HG02938 (cell line): ENCODE data around the gene PTGFRN.
"Not testable (repeated sequence)": the region's sequence is repeated elsewhere in the genome, so short reads cannot be mapped to it uniquely, and the experiment has no call there.

Experiments used
- ATAC-seq: cut with Tn5 transposase; IDR thresholded peaks from one replicate; pipeline ENCODE4 v1.9.1; 2021; ENCODE audit warnings: mild to moderate bottlenecking, moderate library complexity; ENCODE audit not compliant: unreplicated experiment

The PTGFRN gene

DNA sequence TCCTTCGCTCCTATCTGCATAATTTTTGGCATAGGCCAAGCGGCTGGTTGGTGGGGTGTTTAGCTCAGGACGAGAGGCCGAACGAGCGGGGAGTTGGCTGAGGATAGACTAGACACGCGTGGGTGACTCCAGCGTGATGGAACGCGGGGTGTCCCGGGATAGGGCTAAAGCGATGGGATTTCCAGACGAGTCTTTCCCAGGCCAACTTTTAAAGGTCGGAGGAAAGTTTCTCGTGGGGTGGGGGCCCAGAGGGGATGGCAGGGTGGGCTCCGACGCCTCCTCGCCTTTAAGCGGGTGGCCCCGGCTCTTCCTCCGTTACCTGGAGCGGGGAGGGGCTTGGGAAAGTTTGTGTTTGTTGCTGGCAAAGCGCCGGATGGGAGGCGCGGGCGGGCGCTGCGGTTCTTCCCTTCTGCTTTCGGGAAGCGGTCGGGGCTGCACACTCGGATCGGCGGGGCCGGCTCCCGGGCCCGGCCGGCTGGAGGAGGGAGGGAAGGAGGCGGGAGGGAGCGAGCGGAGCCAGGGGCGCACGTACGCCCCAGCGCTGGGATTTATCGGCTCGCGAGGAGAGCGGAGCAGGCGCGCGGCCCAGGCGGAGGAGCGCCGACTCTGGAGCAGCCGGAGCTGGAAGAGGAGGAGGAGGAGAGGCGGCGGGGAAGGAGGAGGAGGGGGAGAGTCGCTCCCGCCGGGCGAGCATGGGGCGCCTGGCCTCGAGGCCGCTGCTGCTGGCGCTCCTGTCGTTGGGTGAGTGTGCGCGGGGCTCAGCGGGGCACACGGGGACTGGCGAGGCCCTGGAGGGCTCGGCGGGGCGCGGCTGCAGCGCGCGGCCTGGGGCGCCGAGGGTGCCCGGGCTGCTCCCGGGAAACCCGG is at the start of gene PTGFRN:
Gene PTGFRN (plus strand): TSS at position 405 of the 867 bp plus-strand sequence. CDS start 288 bp downstream, at position 693.
- no peak for ATAC-seq

- ATAC-seq: not testable (repeated sequence)
These were observed 49.5 kb upstream of the PTGFRN start for GRCh38 chr1:116860167-116860566.

DNA sequence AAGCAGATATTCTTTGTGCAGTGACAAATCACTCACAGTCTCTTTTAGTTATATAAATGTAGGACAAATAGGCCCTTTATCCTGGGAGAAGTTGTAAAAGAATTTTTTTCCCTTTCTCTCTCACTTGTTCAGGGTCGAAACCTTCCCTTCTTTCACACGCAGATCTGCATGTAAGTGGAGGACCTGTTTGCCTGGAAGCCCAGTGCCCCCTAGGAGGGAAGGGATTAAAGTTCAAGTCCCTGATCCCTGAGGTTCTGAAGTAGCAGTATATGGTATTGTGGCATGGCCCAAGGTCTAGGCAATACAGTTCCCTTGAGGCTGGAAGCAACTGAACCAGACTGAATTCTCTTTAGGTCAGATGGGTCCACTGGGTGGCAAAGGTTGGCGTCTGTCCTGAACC is 48.6 kb upstream of the PTGFRN start:
- ATAC-seq: no peak

DNA sequence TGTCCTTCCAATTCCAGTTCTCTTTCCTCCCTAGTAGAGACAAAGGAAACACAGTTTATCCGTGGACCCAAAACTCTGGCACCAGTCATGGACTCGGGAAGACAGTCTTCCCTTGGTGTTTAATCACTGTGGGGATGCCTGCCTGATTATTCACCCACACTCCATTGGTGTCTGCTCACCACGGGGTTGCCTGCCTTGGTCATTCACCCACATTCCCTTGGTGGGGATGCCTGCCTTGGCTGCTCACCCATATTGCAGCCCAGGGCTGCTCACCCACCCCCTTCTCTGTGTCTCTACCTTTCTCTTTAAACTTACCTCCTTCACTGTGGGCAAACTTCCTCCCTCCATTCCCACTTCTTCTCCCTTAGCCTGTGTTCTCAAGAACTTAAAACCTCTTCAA is 46.7 kb upstream of the PTGFRN start:
- not testable (repeated sequence) for ATAC-seq

GRCh38 chr1:116866478-116866877 is 43.2 kb upstream of the PTGFRN start:
- ATAC-seq: not testable (repeated sequence)

GRCh38 chr1:116868385-116868784 is 41.3 kb upstream of the PTGFRN start:
- ATAC-seq: no peak

DNA sequence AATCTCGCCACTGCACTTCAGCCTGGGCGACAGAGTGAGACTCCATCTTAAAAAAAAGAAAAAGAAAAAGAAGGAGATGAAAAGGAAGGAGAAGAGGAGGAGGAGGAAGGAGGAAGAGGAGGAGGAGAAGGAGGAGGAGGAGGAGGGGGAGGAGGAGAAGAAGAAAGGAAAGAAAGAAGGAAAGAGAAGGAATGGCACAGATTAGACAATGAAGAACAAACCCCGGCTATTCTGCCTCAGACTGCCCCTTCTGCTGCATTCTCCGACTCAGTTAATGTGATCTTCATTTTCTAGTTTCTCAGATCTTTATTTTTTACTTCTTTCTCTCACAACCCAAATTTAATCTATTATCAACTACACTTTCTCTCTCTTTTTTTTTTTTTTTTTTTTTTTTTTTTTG is 40.1 kb upstream of the PTGFRN start:
- ATAC-seq: no peak

DNA sequence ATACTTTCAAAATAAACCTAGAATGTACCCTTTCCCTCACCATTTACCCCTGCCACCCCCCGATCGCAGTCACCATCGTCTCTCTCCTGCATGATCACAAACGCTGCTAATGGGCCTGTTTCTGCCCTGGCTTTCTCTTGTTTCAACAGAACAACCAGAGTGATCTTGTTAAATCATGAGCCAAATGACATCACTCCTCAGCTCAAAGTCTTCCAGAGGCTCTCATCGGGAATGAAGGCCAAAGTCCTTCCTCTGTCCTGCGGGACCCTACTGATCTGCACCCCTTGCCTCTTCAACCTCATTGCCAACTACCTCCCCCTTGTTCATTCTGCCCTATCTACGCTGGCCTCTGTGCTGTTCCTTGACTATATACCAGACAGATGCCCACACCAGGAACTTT is 39.4 kb upstream of the PTGFRN start:
- no peak for ATAC-seq

DNA sequence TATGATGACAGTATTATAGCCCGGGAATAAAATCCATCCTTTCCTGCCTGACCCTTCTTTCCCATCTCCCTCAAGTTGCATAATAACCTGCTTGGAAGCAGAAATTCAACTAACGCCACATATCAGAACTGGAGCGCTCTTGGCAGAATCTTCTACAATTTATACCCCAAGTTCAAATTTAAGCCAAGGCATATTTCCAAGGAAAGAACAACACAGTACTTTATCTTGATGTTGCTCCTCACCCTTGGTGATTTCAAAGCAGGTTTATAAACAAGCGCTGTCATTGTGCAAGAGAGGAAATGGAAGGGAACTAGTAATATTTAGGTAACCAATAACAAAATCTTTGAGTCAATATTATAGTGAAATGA is 38.0 kb upstream of the PTGFRN start:
- ATAC-seq: no peak

DNA sequence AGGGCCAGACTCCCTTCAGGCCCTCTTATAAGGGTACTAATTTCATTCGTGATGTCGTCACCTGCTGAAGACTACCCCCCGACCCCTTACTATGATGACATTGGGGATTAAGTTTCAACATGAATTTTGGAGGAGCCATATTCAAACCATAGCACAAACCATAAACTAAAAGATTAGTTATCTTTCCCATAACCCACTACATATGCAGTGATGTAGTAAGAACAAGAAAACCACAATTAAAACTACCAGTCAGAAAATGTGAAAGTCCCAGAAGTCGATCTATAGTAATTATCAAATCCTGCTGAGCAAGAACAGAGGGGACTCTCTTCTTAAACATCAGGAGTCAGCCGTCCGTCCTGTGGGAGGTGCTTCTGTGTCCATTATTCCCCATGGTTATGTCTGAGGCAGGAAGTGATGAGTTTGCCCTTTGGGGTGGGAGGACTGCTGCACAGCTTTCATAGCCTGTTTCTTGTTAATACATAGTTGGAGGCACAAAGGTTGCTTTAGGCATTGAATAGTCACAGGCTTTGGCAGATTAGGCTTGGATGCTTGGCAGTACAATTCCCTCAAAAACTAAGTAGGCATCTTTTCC is 35.9 kb upstream of the PTGFRN start:
- no peak for ATAC-seq

DNA sequence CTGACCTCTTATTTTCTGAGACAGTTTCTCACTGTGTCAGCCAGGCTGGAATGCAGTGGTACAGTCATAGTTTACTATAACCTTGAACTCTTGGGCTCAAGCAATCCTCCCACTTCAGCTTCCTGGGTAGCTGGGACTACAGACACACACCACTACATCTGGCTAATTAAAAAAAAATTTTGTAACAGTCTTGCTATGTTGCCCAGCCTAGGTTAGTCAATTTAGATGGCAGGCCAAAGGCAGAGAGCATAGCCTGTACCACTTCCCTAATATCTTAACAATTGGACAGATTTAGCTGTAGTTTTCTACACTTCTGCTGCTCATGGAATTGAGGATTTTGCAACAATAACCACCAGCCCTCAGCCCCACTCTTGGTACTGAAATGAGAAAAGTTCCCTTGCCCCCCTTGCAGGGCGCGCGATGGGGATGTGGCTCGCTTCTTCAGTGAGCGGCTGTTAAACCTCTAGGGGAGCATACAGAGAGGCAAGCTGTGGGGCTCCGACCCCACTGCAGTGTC is 34.9 kb upstream of the PTGFRN start:
- ATAC-seq: no peak

- no peak for ATAC-seq
These were observed 34.3 kb upstream of the PTGFRN start for GRCh38 chr1:116875391-116875790.

DNA sequence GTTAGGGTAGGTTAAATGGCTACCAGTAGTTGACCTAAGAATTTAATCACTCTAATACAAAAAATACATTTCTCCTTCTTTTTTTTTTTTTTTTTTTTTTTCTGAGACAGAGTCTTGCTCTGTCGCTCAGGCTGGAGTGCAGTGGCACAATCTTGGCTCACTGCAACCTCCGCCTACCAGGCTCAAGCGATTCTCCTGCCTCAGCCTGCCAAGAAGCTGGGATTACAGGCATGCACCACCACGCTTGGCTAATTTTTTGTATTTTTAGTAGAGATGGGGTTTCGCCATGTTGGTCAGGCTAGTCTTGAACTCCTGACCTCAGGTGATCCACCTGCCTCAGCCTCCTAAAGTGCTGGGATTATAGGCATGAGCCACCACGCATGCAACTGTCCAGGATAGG is 33.8 kb upstream of the PTGFRN start:
- not testable (repeated sequence) for ATAC-seq

GRCh38 chr1:116877141-116877818 is 32.4 kb upstream of the PTGFRN start:
- no peak for ATAC-seq

DNA sequence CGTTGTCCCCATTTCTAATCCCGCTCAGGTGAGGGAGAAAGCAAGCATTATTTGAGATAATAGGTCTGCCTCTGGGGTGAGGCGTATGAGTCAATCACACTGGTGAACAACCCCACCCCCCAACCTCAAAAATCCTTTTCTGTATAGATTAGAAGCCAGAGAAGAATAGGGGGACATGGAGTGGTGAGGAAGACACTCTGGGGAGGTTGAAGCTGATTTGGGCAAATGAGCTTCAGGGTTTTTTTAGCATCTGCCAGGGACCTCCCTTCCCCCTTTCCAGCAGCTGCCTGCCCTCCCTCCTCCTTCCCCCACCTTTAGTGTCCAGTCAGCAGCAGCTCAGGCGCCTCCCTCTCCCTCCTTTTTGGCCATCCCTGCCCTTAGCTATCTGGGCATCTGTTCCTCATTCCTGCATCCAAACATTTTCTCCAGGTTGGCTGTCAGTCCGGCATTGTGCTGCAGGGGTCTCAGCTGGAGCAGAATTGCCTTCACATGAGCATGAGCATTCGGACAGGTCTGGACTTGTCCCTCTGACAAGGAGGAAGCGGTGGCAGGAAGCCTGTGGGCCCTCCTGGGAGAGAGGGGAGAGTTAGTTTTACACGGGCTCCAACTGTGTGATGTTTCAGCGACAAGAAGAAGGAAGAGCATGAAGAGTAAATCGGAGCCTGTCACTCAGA is 30.8 kb upstream of the PTGFRN start:
- peak; percentile 43 for ATAC-seq

- no peak for ATAC-seq
These were observed 30.1 kb upstream of the PTGFRN start for GRCh38 chr1:116879478-116880133.

DNA sequence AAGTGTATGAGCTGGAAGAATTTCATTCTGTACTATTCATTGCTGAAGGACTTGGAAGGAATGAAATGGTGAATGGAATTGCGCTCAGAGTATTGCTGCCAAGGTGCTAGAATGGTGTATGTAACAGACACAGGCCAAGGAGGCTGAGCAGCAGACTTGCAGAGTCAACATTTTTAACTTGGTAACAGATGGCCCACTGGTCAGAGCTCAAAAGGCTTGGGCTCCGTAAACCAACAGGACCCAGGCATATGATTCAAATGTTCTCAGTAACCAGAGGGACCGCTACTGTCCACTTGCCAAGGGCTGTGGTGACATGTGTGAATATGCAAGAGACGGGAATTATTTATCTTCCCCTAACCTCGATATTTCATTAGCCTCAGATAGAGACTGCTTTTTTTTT is 28.8 kb upstream of the PTGFRN start:
- no peak for ATAC-seq

GRCh38 chr1:116881879-116882520 is 27.7 kb upstream of the PTGFRN start:
- no peak for ATAC-seq

- ATAC-seq: no peak
These were observed 26.9 kb upstream of the PTGFRN start for GRCh38 chr1:116882866-116883265.

GRCh38 chr1:116886291-116886878 is 23.3 kb upstream of the PTGFRN start:
- ATAC-seq: no peak
